H1 (cell line): Measurements from ENCODE around the gene RNF31. TPM values are rescaled to one million over a fixed set of nuclear protein-coding genes. Genes with fewer than 3 reads are reported as not detected.

ENCODE experiments used
- BACH1 ChIP-seq: IDR thresholded peaks from 2 replicates; pipeline ENCODE4 v1.6.1; 2012; ENCODE audit warnings: low read length, improper control_type of control experiment
- GTF2F1 ChIP-seq: IDR thresholded peaks from 2 replicates; pipeline ENCODE4 v1.6.1; 2012; ENCODE audit warnings: low read depth, low read length, improper control_type of control experiment, borderline replicate concordance
- HDAC6 ChIP-seq: IDR thresholded peaks from one replicate; pipeline ENCODE4 v1.7.1; 2012; ENCODE audit warnings: low read depth, mild to moderate bottlenecking, inconsistent platforms, low read length, moderate library complexity
- MAFK ChIP-seq: IDR thresholded peaks from 2 replicates; pipeline ENCODE4 v1.6.1; 2012; ENCODE audit warnings: low read depth, mild to moderate bottlenecking, improper control_type of control experiment, low read length
- RAD21 ChIP-seq, 2 experiments: IDR thresholded peaks in 1 of 2; conservative IDR thresholded peaks in 1 of 2; 2 replicates each; pipeline ENCODE4 v1.6.1; 2011; ENCODE audit warnings: low read depth in 2 of 2, low read length in 2 of 2, improper control_type of control experiment in 1 of 2, inconsistent platforms in 1 of 2, mild to moderate bottlenecking in 1 of 2, moderate library complexity in 1 of 2
- polyA plus RNA-seq, 7 experiments: library from polyadenylated mRNA; depleted of rRNA in 3 of 7; stranded (reverse) in 5 of 7; unstranded in 2 of 7; fragments of >200 nt in 5 of 7; fragments of 200-250 nt in 2 of 7; gene quantifications; 1 replicate in 5 of 7; 2 replicates in 1 of 7; 4 replicates in 1 of 7; pipeline versions ENCODE4 v1.2.1 to v1.2.3, GENCODE V29; 2011 to 2013; ENCODE audit warnings: missing spikeins in 2 of 7, mixed read lengths in 2 of 7
- total RNA-seq: library from RNA; stranded (reverse); fragmentation: NEBNext Ultra II Directional; extraction: Animal tissue kit (Norgen Biotek cat#: 25700); gene quantifications from 2 replicates; pipeline ENCODE4 v1.2.1, GENCODE V29; 2021
- TF ChIP-seq, protein P1 (sequence below): IDR thresholded peaks from 2 replicates; pipeline ENCODE4 v1.6.1; 2011; ENCODE audit warnings: low read depth, mild to moderate bottlenecking, low read length; ENCODE audit not compliant: insufficient read depth
- TF ChIP-seq, protein P2 (sequence below), 3 experiments: IDR thresholded peaks; 1 replicate in 2 of 3; 2 replicates in 1 of 3; pipeline versions ENCODE4 v1.5.1 to v1.6.1; 2011; ENCODE audit warnings: low read length in 3 of 3, mild to moderate bottlenecking in 3 of 3, inconsistent platforms in 2 of 3, low read depth in 1 of 3, moderate library complexity in 1 of 3; ENCODE audit not compliant: insufficient read depth in 1 of 3; ENCODE audit errors: control extremely low read depth in 1 of 3

RNF31 gene
- total and polyA plus RNA-seq, 2 of the 8 experiments (the other 6 are each of a cell fraction or from before 2014, with no cell fraction given), result 17.5 to 72.0 TPM

DNA sequence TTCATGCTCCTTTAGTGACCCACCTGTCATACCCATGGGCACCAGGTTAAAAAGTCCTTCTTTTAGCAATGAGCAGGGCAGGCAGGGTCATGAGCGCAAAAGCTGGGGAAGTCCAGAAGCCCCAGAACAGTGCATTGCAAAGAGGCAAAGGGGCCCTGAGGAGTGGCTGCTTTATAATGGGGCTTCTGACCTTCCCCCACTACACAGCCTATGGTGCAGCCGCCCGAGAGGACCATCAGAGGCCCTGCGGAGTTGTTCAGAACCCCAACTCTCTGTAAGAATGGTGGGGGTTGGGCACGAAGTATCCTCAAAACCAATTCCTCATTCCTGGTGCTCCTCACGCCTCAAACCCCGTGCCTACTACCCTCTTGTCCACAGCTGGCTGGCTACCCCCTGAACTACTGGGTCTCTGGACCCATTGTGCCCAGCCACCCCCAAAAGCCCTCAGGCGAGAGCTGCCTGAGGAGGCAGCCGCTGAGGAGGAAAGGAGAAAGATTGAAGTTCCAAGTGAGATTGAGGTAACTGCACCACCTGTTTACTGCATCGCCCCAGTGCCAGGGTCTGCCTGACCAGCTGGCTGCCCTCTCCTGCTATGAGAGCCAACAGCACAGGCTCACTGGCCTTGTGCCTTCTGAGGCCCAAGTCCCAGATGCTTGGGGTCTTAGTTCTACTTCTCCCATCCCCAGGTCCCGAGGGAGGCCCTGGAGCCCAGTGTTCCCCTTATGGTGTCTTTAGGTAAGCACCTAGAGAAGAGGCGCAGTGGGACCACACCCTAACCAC lies 31.3 kb downstream of the RNF31 start (continued):
- no peak for TF ChIP-seq RAD21 (IDR thresholded peaks at IDR 0.05 in 1 of 2, conservative IDR thresholded peaks at IDR 0.05 in 1 of 2; ENCODE audit: low read depth in 2 of 2, low read length in 2 of 2)
- TF ChIP-seq HDAC6, result no peak
- TF ChIP-seq, protein P1, sequence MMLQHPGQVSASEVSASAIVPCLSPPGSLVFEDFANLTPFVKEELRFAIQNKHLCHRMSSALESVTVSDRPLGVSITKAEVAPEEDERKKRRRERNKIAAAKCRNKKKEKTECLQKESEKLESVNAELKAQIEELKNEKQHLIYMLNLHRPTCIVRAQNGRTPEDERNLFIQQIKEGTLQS, result no peak
- TF ChIP-seq BACH1, result no peak
- TF ChIP-seq MAFK, result no peak
- TF ChIP-seq GTF2F1, result no peak
- TF ChIP-seq, protein P2, sequence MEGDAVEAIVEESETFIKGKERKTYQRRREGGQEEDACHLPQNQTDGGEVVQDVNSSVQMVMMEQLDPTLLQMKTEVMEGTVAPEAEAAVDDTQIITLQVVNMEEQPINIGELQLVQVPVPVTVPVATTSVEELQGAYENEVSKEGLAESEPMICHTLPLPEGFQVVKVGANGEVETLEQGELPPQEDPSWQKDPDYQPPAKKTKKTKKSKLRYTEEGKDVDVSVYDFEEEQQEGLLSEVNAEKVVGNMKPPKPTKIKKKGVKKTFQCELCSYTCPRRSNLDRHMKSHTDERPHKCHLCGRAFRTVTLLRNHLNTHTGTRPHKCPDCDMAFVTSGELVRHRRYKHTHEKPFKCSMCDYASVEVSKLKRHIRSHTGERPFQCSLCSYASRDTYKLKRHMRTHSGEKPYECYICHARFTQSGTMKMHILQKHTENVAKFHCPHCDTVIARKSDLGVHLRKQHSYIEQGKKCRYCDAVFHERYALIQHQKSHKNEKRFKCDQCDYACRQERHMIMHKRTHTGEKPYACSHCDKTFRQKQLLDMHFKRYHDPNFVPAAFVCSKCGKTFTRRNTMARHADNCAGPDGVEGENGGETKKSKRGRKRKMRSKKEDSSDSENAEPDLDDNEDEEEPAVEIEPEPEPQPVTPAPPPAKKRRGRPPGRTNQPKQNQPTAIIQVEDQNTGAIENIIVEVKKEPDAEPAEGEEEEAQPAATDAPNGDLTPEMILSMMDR (IDR thresholded peaks at IDR 0.05; ENCODE audit: control extremely low read depth in 1 of 3, insufficient read depth in 1 of 3, low read depth in 1 of 3, low read length in 3 of 3), result no peak
